GM18505 (cell line): ENCODE data around the gene TNFRSF14.
A peak's percentile ranks its signal among the peaks of the same experiment; 100 is the strongest.
"Not testable (repeated sequence)": the region's sequence is repeated elsewhere in the genome, so short reads cannot be mapped to it uniquely, and the experiment has no call there.

Experiments
- ATAC-seq: cut with Tn5 transposase; IDR thresholded peaks from one replicate; pipeline ENCODE4 v1.9.1; 2021; ENCODE audit not compliant: unreplicated experiment
- POLR2A ChIP-seq: IDR thresholded peaks from 4 replicates; pipeline ENCODE4 v1.6.1; 2011; ENCODE audit warnings: borderline replicate concordance; ENCODE audit not compliant: insufficient read depth, insufficient read length; ENCODE audit errors: extremely low read depth

Gene TNFRSF14

GRCh38 chr1:2547210-2548067 lies 8.7 kb upstream of the TNFRSF14 start:
- TF ChIP-seq POLR2A: peak; percentile 53
- no peak for ATAC-seq

- no peak for ATAC-seq
- TF ChIP-seq POLR2A: no peak
These were observed 8.0 kb upstream of the TNFRSF14 start for GRCh38 chr1:2548068-2548589.

- ATAC-seq: not testable (repeated sequence)
These were observed 6.7 kb upstream of the TNFRSF14 start for GRCh38 chr1:2549367-2550029.

GRCh38 chr1:2550309-2550861 lies 5.8 kb upstream of the TNFRSF14 start:
- not testable (repeated sequence) for ATAC-seq

- not testable (repeated sequence) for ATAC-seq
These were observed 4.6 kb upstream of the TNFRSF14 start for GRCh38 chr1:2551544-2551943.

GRCh38 chr1:2552189-2552588 lies 4.0 kb upstream of the TNFRSF14 start:
- TF ChIP-seq POLR2A: no peak
- ATAC-seq: no peak

GRCh38 chr1:2553076-2553475 lies 3.1 kb upstream of the TNFRSF14 start:
- ATAC-seq: not testable (repeated sequence)

GRCh38 chr1:2553871-2554620 lies 2.1 kb upstream of the TNFRSF14 start:
- TF ChIP-seq POLR2A: no peak
- no peak for ATAC-seq

- no peak for TF ChIP-seq POLR2A
- no peak for ATAC-seq
These were observed 1.4 kb upstream of the TNFRSF14 start for GRCh38 chr1:2554621-2555387.

GRCh38 chr1:2555634-2556276 lies 416 bp upstream of the TNFRSF14 start:
- no peak for ATAC-seq
- peak; percentile 70 for TF ChIP-seq POLR2A

GRCh38 chr1:2556678-2557481 lies 709 bp downstream of the TNFRSF14 start:
- no peak for ATAC-seq
- no peak for TF ChIP-seq POLR2A
